Parathyroid adenoma (tissue), 2 donors: ENCODE data around the gene STAM.
"Not testable (repeated sequence)": the region's sequence is repeated elsewhere in the genome, so short reads cannot be mapped to it uniquely, and the experiment has no call there.

Experiments used
- H2AFZ ChIP-seq: fragments of 300-600 bp; sonication (generic); one replicate; pipeline ENCODE4 v1.7.0; 2017; ENCODE audit warnings: antibody characterized with exemption, mild to moderate bottlenecking
- H3K27ac ChIP-seq: fragments of 300-600 bp; sonication (generic); one replicate; pipeline ENCODE4 v1.7.0; 2017
- H3K27me3 ChIP-seq: fragments of 300-600 bp; sonication (generic); one replicate; pipeline ENCODE4 v1.7.0; 2017; ENCODE audit warnings: low read length; ENCODE audit not compliant: control insufficient read depth, insufficient read depth
- H3K36me3 ChIP-seq: fragments of 300-600 bp; sonication (generic); one replicate; pipeline ENCODE4 v1.7.0; 2017; ENCODE audit warnings: low read length; ENCODE audit not compliant: control insufficient read depth, insufficient read depth
- H3K4me1 ChIP-seq: fragments of 300-600 bp; sonication (generic); one replicate; pipeline ENCODE4 v1.7.0; 2017; ENCODE audit warnings: control low read depth
- H3K4me2 ChIP-seq: fragments of 300-600 bp; sonication (generic); one replicate; pipeline ENCODE4 v1.7.0; 2017; ENCODE audit warnings: low read length
- H3K4me3 ChIP-seq: fragments of 300-600 bp; sonication (generic); one replicate; pipeline ENCODE4 v1.7.0; 2017; ENCODE audit warnings: low read depth, low read length
- H3K79me2 ChIP-seq: fragments of 300-600 bp; sonication (generic); one replicate; pipeline ENCODE4 v1.7.0; 2017; ENCODE audit warnings: control low read depth
- H3K9ac ChIP-seq: fragments of 300-600 bp; sonication (generic); one replicate; pipeline ENCODE4 v1.7.0; 2017; ENCODE audit warnings: mild to moderate bottlenecking
- H3K9me3 ChIP-seq: fragments of 300-600 bp; sonication (generic); one replicate; pipeline ENCODE4 v1.7.0; 2017; ENCODE audit warnings: low read length; ENCODE audit not compliant: control insufficient read depth
- CTCF ChIP-seq: fragments of 300-600 bp; sonication (generic); IDR thresholded peaks from one replicate; pipeline ENCODE4 v1.7.0; 2017; ENCODE audit warnings: antibody characterized with exemption, mild to moderate bottlenecking
- donor health status: primary hyperparathyroidism.

The STAM gene

GRCh38 chr10:17617031-17617911, 26.7 kb upstream of the STAM start, which contains the start of gene HACD1:
TSS of gene HACD1 (minus strand) at chr10:17617374. CDS start at chr10:17617339, 35 bp downstream.
- Histone ChIP-seq H3K4me1 (peaks cover 3% of the 10 kb centered on the region), H3K27me3 (no peaks in the 10 kb centered on the region), H3K27ac (peak within 1 kb of the TSS; percentile 89), H3K9ac (no peak within 1 kb of the TSS), H3K4me3 (peak within 1 kb of the TSS; percentile 43), H3K4me2 (peak within 1 kb of the TSS; percentile 77), H3K9me3 (no peaks in the 10 kb centered on the region), H3K79me2 (no peaks in the 10 kb centered on the region), H3K36me3 (no peaks in the 10 kb centered on the region), H2AFZ (peak within 1 kb of the TSS; percentile 80)
- TF ChIP-seq CTCF = peak; percentile 9

GRCh38 chr10:17622061-17622460, 21.9 kb upstream of the STAM start:
- no peak overlapping the region for H3K9ac ChIP-seq
- no peaks in the 10 kb centered on the region for H3K27me3 ChIP-seq
- no peak for TF ChIP-seq CTCF
- no peak overlapping the region for H2AFZ ChIP-seq
- H3K4me1 ChIP-seq = no peaks in the 10 kb centered on the region
- no peak overlapping the region for H3K4me3 ChIP-seq
- H3K79me2 ChIP-seq = no peaks in the 10 kb centered on the region
- no peaks in the 10 kb centered on the region for H3K36me3 ChIP-seq
- no peak overlapping the region for H3K27ac ChIP-seq
- no peak overlapping the region for H3K4me2 ChIP-seq
- no peaks in the 10 kb centered on the region for H3K9me3 ChIP-seq

- no peak overlapping the region for H3K27ac ChIP-seq
- H3K79me2 ChIP-seq = no peaks in the 10 kb centered on the region
- no peak overlapping the region for H2AFZ ChIP-seq
- no peaks in the 10 kb centered on the region for H3K9me3 ChIP-seq
- no peak for TF ChIP-seq CTCF
- H3K9ac ChIP-seq = no peak overlapping the region
- H3K36me3 ChIP-seq = no peaks in the 10 kb centered on the region
- no peaks in the 10 kb centered on the region for H3K27me3 ChIP-seq
- no peak overlapping the region for H3K4me3 ChIP-seq
- no peak overlapping the region for H3K4me2 ChIP-seq
- no peaks in the 10 kb centered on the region for H3K4me1 ChIP-seq
Observed at GRCh38 chr10:17624996-17625395, 19.0 kb upstream of the STAM start.

- H3K4me1 ChIP-seq = no peaks in the 10 kb centered on the region
- no peak overlapping the region for H2AFZ ChIP-seq
- H3K4me3 ChIP-seq = no peak overlapping the region
- no peaks in the 10 kb centered on the region for H3K9me3 ChIP-seq
- no peaks in the 10 kb centered on the region for H3K36me3 ChIP-seq
- no peak for TF ChIP-seq CTCF
- no peaks in the 10 kb centered on the region for H3K79me2 ChIP-seq
- no peak overlapping the region for H3K4me2 ChIP-seq
- H3K9ac ChIP-seq = no peak overlapping the region
- no peak overlapping the region for H3K27ac ChIP-seq
- H3K27me3 ChIP-seq = no peaks in the 10 kb centered on the region
Observed at GRCh38 chr10:17626656-17627055, 17.3 kb upstream of the STAM start.

GRCh38 chr10:17632590-17632989, 11.4 kb upstream of the STAM start:
- not testable (repeated sequence) for H2AFZ ChIP-seq, H3K79me2 ChIP-seq, H3K27ac ChIP-seq, H3K36me3 ChIP-seq, H3K9me3 ChIP-seq, H3K4me3 ChIP-seq, H3K27me3 ChIP-seq, H3K9ac ChIP-seq, H3K4me2 ChIP-seq, H3K4me1 ChIP-seq
